NCI-H146 (cell line): ENCODE results near the gene FARSA.
A peak's percentile ranks its signal among the peaks of the same experiment; 100 is the strongest.
"Not testable (repeated sequence)": the region's sequence is repeated elsewhere in the genome, so short reads cannot be mapped to it uniquely, and the experiment has no call there.

ENCODE experiments used
- DNase-seq: peaks from one replicate; lab custom pipeline; 2025; lab: John Stamatoyannopoulos, UW

FARSA gene

GRCh38 chr19:12937927-12938778 is 4.6 kb upstream of the FARSA start, which contains the start of gene CALR:
Gene CALR, plus strand, starts transcription at chr19:12938609. Its CDS starts 71 bp downstream, at chr19:12938680.
- peak; percentile 100 for DNase-seq

DNA sequence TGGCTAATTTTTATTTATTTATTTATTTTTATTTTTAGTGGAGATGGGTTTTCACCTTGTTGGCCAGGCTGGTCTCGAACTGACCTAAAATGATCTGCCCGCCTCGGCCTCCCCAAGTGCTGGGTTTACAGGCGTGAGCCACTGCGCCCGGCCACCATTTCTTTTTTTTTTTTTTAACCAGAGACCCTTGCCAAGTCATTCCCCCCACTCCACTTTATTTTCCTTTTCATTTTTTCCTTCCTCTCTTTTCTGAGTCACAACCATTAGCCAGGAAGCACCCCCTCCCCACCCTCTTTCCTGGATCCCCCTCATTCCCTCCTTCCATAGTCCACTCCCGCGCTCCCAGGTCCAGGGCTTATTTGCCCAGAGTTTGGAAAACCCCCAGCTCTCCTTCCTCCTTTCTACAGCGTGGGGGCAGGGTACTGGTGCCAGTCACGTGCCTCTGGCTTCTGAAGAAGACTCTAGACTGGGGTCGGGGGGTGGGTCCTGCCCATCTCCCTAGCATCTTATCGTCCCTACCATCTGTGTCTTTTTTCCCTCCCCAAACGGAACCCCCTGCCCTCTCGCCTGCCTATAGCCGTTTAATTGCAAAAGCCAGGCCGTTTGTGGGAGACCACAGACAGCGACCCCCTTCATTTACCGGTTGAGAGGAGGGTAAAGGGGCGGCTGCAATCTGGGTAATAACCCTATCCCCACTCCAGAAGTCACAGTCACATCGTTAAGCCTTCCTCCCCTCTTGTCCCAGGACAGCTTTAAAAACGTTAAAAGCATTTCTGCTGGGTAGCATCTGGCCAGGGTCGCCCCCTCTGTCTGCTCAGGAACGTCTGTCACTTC is 3.8 kb upstream of the FARSA start:
- DNase-seq, result peak; percentile 62

- no peak for DNase-seq
These were observed 3.1 kb upstream of the FARSA start for GRCh38 chr19:12936582-12936981.

DNA sequence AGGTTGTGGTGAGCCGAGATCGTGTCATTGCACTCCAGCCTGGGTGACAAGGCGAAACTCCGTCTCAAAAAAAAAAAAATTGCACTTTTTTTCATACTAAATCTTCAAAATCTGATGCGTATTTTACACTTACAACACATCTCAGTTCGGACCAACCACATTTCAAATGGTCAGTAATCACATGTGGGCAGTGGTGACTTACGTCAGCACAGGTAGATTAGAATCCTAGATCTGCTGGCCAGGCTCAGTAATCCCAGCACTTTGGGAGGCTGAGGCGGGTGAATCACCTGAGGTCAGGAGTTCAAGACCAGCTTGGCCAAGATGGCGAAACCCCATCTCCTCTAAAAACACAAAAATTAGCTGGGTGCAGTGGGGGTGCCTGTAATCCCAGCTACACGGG is 1.6 kb upstream of the FARSA start:
- DNase-seq, result no peak

- DNase-seq, result no peak
These were observed 872 bp downstream of the FARSA start for GRCh38 chr19:12932392-12933286.

DNA sequence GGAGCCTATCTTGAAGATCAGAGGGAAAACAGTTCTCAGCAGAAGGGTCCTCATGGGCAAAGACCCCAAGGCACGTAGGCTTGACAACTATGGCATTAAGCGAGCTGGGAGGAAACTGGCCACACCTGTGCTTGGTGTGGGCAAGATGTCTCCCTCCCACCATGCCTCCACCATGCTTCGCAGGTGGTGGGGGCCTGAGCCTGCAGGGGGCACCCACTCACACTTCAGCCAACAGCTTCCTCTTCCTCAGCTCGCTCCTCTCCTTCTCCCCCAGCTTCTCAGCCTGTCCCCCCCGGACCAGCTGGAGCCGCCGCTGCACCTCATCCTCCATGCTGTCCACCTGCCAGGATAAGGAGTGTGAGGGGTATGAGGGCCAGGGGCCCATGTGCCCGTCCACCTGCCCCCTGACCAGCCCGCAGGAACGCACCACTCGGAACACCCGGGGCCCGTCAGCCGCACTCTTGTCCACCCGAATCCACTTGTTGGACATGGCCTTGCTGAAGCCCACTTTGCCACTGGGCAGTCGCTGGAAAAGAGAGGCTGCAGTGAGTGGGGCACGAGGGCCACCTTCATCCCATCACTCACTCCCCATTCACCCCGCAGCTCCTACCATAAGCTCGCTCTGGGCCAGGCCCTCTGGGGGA is 3.4 kb downstream of the FARSA start:
- no peak for DNase-seq

GRCh38 chr19:12924621-12925310 is 8.7 kb downstream of the FARSA start:
- DNase-seq, result no peak

DNA sequence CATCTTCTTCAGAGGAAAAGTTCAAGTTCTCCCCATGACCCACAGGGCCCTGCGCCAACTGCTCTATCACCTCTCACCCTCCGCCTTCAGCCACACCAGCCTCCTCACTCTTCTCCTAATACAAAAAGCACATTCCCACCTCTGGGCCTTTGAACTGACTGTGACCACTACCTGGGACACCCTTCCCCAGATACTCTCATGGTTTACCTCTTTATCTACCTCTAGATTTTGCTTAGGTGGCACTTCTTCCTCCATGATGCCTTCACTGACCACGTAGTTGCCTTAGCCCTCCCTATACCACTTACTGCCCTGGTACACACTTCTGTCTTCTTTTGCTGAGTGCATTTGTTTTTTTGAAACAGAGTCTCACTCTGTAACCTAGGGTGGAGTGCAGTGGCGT is 10.6 kb downstream of the FARSA start:
- no peak for DNase-seq

GRCh38 chr19:12921047-12921446 is 12.5 kb downstream of the FARSA start:
- DNase-seq, result no peak

DNA sequence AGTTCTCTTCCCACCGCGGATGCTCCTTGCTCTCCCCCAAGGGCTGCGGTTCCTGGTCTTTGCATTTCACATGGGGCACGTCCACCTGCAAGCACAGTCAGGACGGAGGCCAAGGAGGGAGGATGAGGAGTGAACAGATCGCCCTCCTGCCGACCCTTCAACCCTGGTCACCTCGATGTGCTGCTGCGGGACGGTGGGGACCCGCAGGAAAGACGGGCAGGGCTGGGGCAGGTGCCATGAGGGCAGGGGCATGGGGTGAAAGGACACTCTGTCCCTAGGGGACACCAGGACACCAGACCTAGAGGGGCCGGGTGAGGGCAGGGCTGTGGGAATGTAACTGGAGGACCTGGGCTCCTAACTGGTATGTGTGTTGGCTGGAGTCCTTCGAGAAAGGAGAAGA is 15.3 kb downstream of the FARSA start:
- DNase-seq, result no peak

GRCh38 chr19:12915860-12916259 is 17.7 kb downstream of the FARSA start:
- not testable (repeated sequence) for DNase-seq

DNA sequence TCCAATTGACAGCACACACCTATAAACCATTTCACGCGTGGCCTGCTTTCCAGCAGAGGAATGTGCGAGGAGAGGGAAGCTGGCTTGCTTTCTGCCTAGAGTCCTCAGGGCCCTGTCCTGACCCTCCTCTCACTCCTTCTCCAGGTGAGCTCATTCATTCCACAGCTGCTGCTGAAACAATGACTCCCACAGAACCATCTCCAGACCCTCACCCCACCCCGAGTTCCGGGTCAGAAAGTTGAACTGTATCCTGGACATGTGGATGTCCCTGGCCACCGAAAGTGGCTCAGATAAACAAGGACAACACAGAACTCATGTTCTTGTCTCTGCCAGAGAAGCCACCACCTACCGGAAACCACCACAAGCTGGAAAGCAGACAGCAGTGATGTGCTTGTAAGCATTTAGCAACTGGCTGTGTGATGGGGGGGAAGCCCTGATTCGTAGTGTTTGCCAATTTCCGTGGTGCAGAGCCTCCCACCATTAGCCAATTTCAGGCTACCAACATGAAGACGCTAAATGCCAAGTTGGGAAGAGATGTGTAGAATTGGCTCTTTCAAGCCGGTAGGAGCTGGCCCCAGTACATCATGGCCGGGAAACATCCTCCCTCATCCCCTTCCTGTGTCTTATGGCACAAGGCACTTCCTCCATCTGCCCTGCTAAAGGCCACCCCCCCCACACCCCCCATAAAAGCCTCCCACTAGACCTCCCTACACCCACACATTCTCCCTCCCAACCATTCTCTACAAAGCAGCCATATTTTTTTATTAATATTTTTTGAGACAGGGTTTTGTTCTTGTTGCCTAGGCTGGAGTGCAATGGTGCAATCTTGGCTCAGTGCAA is 19.4 kb downstream of the FARSA start:
- peak; percentile 43 for DNase-seq

GRCh38 chr19:12913011-12913561 is 20.4 kb downstream of the FARSA start:
- peak; percentile 99 for DNase-seq

GRCh38 chr19:12912571-12912970 is 20.9 kb downstream of the FARSA start:
- DNase-seq, result peak; percentile 99

DNA sequence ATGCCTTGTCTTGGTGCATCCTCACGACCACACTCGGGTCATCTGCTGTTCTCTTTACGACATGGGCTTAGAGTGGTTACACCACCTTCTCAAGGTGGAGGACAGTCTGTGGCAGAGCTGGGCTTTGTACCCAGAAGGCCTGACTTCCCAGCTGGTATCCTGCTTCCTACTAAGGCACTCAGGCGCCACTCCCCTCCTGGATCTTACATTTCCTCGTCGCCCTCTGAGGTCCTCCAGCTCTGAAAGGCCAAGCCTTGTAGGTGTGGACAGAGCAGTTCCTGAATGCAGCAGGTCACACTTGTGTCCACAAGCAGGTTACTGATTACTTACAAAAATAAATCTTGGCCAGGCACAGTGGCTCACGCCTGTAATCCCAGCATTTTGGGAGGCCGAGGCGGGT is 26.3 kb downstream of the FARSA start:
- no peak for DNase-seq

- DNase-seq, result no peak
These were observed 33.5 kb downstream of the FARSA start for GRCh38 chr19:12899891-12900518.

DNA sequence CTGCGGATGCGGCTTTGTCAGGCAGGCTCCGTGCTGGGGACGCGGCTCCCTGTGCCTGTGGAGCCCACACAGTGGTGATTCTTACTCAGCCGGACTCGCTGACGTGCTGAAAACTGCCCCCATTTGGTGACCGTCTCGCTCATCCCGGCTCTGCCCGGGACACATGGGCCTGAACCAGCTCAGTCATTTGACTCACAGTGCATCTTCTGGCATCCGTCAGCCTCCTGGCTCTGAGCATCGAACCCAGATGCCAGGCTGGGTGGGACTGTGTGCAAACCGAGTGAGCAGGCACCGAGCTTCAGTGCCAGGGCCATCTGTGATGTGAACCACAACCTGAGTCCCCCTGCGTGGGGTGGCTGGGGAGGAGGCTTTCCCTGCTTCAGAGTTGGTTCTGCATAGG is 37.1 kb downstream of the FARSA start:
- DNase-seq, result no peak

GRCh38 chr19:12893582-12893981 is 39.9 kb downstream of the FARSA start:
- no peak for DNase-seq

GRCh38 chr19:12891553-12892021 is 41.9 kb downstream of the FARSA start:
- no peak for DNase-seq
